Fibroblast of the aortic adventitia (primary cell): Measurements from ENCODE around the gene YPEL3. TPM values are rescaled to one million over a fixed set of nuclear protein-coding genes. Genes with fewer than 3 reads are reported as not detected.
A peak's percentile ranks its signal among the peaks of the same experiment; 100 is the strongest.

ENCODE experiments used
- DNase-seq: peaks from one replicate; pipeline ENCODE4 v3.0.0-alpha.2; 2010; ENCODE audit warnings: low read depth
- H3K4me3 ChIP-seq: 2 replicates; pipeline ENCODE4 v1.5.1; 2011; ENCODE audit warnings: low read depth, mild to moderate bottlenecking, control low read depth, low read length, moderate library complexity
- total RNA-seq: library from RNA; depleted of rRNA; stranded (reverse); fragments of >200 nt; gene quantifications from 2 replicates; pipeline ENCODE4 v1.2.3, GENCODE V29; 2012; ENCODE audit warnings: low replicate concordance
- TF ChIP-seq, protein P1 (sequence below): IDR thresholded peaks from 2 replicates; pipeline ENCODE4 v1.5.1; 2011; ENCODE audit warnings: mild to moderate bottlenecking, low read length, control low read depth, inconsistent platforms; ENCODE audit not compliant: insufficient read depth

YPEL3 gene
- total RNA-seq, 1 donor: 19.8 TPM

DNA sequence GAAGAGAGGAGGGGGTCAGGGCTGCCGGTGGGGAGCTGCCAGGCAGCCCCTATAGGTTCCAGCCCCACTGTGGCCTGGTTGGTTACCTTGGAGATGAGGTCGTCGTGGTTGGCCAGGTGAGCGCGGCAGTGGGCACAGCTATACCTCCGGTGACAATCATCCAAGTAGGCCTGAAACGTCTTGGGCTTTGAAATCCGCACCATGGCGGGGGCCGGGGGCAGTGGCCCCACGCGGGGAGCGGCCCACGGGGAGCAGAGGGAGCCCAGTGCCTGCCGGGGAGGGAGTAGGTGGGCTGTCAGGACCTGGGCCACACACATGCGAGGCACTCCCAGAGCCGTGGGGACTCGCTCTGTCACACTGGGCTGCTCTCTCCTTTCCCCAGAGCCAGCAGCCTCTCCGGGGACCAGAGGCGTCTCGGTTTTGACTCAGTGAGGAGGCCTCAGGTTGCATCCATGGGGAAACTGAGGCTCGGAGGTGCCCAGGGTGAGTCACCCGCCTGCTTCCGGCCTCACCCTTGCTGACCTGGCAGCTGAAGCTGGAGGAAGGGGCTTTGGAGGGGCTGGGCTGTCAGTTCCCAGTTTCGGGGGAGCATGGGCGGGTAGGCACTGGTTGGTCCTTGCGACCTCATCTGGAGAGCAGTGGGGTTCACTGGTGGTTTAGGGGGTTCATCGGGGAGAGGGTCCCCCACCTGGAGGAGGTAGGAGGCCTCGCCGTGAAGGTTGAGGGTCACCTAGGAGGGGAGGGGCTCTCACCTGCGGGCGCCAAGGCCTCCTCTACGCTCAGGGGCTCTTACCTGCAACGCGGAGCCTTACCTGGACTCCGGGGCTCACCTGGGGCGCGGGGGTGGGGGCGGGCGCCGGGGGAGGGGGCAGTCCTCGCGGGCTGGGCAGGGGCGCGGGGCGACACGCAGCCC is 591 bp downstream of the YPEL3 start:
- TF ChIP-seq, protein P1, sequence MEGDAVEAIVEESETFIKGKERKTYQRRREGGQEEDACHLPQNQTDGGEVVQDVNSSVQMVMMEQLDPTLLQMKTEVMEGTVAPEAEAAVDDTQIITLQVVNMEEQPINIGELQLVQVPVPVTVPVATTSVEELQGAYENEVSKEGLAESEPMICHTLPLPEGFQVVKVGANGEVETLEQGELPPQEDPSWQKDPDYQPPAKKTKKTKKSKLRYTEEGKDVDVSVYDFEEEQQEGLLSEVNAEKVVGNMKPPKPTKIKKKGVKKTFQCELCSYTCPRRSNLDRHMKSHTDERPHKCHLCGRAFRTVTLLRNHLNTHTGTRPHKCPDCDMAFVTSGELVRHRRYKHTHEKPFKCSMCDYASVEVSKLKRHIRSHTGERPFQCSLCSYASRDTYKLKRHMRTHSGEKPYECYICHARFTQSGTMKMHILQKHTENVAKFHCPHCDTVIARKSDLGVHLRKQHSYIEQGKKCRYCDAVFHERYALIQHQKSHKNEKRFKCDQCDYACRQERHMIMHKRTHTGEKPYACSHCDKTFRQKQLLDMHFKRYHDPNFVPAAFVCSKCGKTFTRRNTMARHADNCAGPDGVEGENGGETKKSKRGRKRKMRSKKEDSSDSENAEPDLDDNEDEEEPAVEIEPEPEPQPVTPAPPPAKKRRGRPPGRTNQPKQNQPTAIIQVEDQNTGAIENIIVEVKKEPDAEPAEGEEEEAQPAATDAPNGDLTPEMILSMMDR: no peak
- H3K4me3 ChIP-seq: peak overlapping the region; percentile 85
- no peak for DNase-seq

DNA sequence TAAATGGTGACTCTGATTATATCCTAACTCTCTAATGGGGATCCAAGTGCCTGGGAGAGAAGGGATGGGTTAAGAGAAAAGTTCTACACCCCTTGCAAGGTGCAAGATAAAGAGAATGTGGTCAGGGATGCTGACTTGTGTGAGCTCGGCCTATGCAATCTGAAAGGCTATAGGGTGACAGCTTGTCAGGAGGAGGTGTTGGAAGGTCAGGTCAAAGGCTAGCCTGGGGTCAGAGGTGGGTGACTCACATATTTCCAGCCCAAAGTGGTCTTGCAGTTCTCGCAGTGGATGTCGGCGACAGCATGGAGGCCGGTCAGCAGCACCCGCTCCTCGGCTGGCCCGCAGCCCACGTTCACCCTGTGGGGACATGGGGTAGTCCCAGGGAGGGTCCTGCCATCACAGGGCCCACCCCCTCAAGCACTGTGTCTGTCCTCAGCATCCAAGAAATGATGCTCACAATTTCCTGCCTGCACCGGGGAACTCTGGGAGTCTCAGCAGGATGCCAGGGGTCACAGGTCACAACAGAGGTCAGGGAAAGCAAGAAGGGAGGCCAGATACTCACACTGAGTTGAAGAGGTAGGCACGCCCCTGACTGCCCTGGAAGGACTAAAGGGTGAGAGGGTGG is 1.4 kb downstream of the YPEL3 start:
- H3K4me3 ChIP-seq: peak overlapping the region; percentile 85
- DNase-seq: no peak

DNA sequence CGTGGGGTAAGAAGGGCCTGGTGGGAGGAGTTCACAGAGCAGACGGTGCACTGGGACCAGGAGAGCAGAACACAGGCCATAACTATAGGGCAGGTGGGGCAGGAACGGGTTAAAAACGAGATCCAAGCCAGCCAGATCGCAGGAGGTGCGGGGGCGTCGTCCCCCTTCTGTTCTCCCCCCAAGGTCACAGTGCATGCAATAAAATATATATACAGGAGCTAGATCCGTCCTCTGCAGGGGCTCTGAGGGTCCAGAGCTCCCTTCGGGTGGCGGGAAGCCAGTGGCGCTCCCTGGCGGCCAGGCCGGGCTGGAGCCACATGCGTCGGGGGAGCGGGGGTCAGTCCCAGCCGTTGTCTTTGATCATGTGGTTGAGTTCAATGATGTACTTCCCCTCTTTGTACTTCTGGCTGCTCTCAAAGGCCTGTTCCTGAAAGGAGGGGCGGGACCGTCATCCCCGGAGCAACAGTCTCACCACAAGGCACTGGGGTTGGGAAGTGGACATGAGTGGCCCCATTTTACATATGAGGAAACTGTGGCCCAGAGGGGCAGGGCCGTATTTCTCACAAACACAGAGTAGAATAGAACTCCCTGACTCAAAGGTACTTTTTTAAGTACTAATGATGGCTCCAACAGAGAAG is 3.5 kb downstream of the YPEL3 start:
- TF ChIP-seq, protein P1: peak; percentile 62
- H3K4me3 ChIP-seq: peak overlapping the region; percentile 56
- DNase-seq: peak; percentile 58

More for the DNA sequence above, 1.4 kb downstream of the YPEL3 start:
- TF ChIP-seq, protein P1: no peak

DNA sequence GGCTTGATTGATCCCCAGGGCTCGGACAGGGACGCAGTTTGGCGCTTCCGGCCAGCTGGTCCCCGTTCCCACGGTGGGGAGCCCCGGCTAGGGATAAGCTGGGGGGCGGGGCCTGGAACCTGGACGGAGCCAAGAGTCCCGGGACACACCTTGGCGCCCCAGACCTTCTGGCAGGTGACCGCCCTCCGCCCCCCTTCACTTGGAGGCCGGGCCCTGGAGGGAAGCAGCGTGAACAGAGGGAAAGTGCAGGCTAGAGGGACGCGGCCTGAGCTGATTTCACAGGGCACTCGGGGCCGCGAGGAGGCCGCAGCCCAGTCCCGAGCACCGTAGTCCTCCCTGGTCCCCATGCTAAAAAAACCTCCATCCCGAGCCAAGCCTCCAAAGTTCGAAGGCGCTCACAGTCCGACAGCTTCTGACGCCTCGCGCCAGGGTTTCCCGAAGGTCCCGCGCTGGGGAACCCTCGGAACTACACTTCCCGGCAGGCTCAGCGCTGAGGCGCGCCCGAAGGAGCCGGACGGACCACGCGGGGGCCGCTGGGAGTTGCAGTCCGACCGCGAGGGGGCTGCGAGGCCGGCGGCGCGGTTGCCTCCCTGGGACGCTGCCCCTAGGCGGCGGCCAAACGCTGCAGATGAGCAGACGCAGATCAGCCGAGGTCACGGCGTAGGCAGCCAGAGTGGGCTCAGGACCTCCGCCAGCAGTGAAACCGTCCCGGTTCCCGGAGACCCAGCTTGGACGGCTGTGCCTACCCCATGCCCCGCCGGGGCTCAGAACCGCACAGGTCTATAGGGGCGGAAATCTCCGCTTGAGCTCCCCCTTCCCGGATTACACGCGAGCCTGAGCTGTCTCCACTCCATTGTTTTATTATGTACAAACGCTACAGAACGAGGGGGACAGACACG is 4.3 kb downstream of the YPEL3 start, which contains the start of gene TBX6:
TSS of gene TBX6 (minus strand) at position 451 of the 899 bp plus-strand sequence. CDS start 731 bp downstream, outside the sequence.
- TF ChIP-seq, protein P1: peak; percentile 71
- DNase-seq: peak; percentile 80
- peak within 1 kb of the TSS; percentile 57 for H3K4me3 ChIP-seq

DNA sequence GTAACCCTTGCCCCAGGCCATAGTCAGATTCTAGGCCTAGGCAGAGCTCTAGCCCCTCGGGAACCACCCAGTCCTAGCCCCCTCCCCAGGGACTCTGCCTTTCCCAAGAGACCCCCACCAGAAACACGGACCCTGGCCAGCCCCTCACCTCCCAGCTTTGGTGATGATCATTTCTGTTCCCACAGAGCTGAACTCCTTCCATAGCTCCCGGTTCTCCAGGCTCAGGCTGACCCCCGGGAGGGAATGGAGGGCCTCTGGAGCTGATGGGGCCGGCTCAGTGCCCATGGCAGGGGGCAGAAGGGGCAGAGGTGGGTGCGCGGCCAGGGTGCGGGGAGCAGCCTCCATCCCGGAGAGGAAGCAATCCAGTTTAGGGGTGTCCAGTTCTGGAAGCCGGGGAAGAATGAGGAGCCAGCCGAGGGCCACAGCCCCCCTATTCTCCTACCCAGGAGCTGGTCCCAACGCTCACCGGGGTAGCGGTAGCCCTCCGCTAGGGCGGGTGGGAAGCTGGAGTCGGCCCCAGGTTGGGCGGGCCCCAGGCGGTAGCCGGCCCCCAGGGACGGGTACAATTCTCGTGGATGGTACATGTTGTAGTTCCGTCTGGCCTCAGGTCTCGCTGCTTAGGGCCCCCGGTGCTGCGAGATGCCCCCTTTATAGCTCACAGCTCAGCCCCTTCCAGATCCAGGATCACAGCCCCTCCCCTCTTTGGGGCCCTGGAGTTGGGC is 5.2 kb downstream of the YPEL3 start:
- TF ChIP-seq, protein P1: no peak
- DNase-seq: no peak
- no peak overlapping the region for H3K4me3 ChIP-seq
